GM18505 (cell line): ENCODE data around the gene MEIKIN.
"Not testable (repeated sequence)": the region's sequence is repeated elsewhere in the genome, so short reads cannot be mapped to it uniquely, and the experiment has no call there.

Experiments used
- ATAC-seq: cut with Tn5 transposase; IDR thresholded peaks from one replicate; pipeline ENCODE4 v1.9.1; 2021; ENCODE audit not compliant: unreplicated experiment
- POLR2A ChIP-seq: IDR thresholded peaks from 4 replicates; pipeline ENCODE4 v1.6.1; 2011; ENCODE audit warnings: borderline replicate concordance; ENCODE audit not compliant: insufficient read depth, insufficient read length; ENCODE audit errors: extremely low read depth

The MEIKIN gene

GRCh38 chr5:131953969-131954368, 8.5 kb upstream of the MEIKIN start:
- no peak for TF ChIP-seq POLR2A
- ATAC-seq: no peak

GRCh38 chr5:131952301-131952857, 6.9 kb upstream of the MEIKIN start:
- TF ChIP-seq POLR2A: no peak
- no peak for ATAC-seq

- no peak for ATAC-seq
Measured at GRCh38 chr5:131950706-131951105, 5.2 kb upstream of the MEIKIN start.

GRCh38 chr5:131947445-131947844, 2.0 kb upstream of the MEIKIN start:
- TF ChIP-seq POLR2A: no peak

More at GRCh38 chr5:131950706-131951105, 5.2 kb upstream of the MEIKIN start:
- TF ChIP-seq POLR2A: no peak

GRCh38 chr5:131944702-131945550, 537 bp downstream of the MEIKIN start:
- TF ChIP-seq POLR2A: no peak
- no peak for ATAC-seq

More at GRCh38 chr5:131947445-131947844, 2.0 kb upstream of the MEIKIN start:
- no peak for ATAC-seq

- TF ChIP-seq POLR2A: no peak
- ATAC-seq: no peak
Measured at GRCh38 chr5:131943916-131944315, 1.5 kb downstream of the MEIKIN start.

- TF ChIP-seq POLR2A: no peak
- ATAC-seq: no peak
Measured at GRCh38 chr5:131942016-131942415, 3.4 kb downstream of the MEIKIN start.

GRCh38 chr5:131939690-131940345, 5.6 kb downstream of the MEIKIN start:
- no peak for ATAC-seq
- no peak for TF ChIP-seq POLR2A

GRCh38 chr5:131932235-131932634, 13.2 kb downstream of the MEIKIN start:
- ATAC-seq: no peak

GRCh38 chr5:131928957-131929356, 16.5 kb downstream of the MEIKIN start:
- TF ChIP-seq POLR2A: no peak
- ATAC-seq: no peak

More at GRCh38 chr5:131932235-131932634, 13.2 kb downstream of the MEIKIN start:
- no peak for TF ChIP-seq POLR2A

- TF ChIP-seq POLR2A: no peak
- ATAC-seq: no peak
Measured at GRCh38 chr5:131926168-131926567, 19.3 kb downstream of the MEIKIN start.

GRCh38 chr5:131916481-131916880, 29.0 kb downstream of the MEIKIN start:
- ATAC-seq: no peak
- no peak for TF ChIP-seq POLR2A

- no peak for TF ChIP-seq POLR2A
- ATAC-seq: no peak
Measured at GRCh38 chr5:131914472-131914871, 31.0 kb downstream of the MEIKIN start.

- no peak for TF ChIP-seq POLR2A
- no peak for ATAC-seq
Measured at GRCh38 chr5:131913603-131914002, 31.9 kb downstream of the MEIKIN start.

- no peak for ATAC-seq
- TF ChIP-seq POLR2A: no peak
Measured at GRCh38 chr5:131906668-131907067, 38.8 kb downstream of the MEIKIN start.

GRCh38 chr5:131902266-131902665, 43.2 kb downstream of the MEIKIN start:
- not testable (repeated sequence) for ATAC-seq
